HEK293 (cell line): Measurements from ENCODE around the gene TRAF4.
A peak's percentile ranks its signal among the peaks of the same experiment; 100 is the strongest.

Source experiments
- CTCF ChIA-PET: fragments of 350-600 bp; formaldehyde crosslinking; extraction: SDS; loops from one replicate; lab custom pipeline; 2021; ENCODE audit warnings: antibody characterized with exemption; lab: Yijun Ruan, JAX
- POLR2A ChIA-PET: fragments of 300-600 bp; formaldehyde crosslinking; extraction: SDS; loops from one replicate; lab custom pipeline; 2020; ENCODE audit warnings: antibody characterized with exemption, inconsistent platforms; lab: Yijun Ruan, JAX
- H3K27ac ChIP-seq: fragments of 200-500 bp; sonication (Bioruptor generic); 2 replicates; pipeline ENCODE4 v1.5.1; 2014; ENCODE audit warnings: low read depth, low read length, control low read depth, inconsistent platforms; ENCODE audit errors: extremely low read depth
- H3K36me3 ChIP-seq, 2 experiments: fragments of 200-500 bp in 1 of 2; sonication (Bioruptor generic) in 1 of 2; 1 replicate in 1 of 2; 2 replicates in 1 of 2; pipeline ENCODE4 v1.5.1; 2014 to 2017; ENCODE audit warnings: inconsistent platforms in 2 of 2, low read length in 2 of 2; ENCODE audit not compliant: control insufficient read depth in 2 of 2, insufficient read depth in 1 of 2
- H3K4me1 ChIP-seq: fragments of 200-500 bp; sonication (Bioruptor generic); 2 replicates; pipeline ENCODE4 v1.5.1; 2014; ENCODE audit warnings: mild to moderate bottlenecking, low read length, inconsistent platforms; ENCODE audit not compliant: control insufficient read depth, insufficient read depth
- H3K4me3 ChIP-seq: 2 replicates; pipeline ENCODE4 v1.5.1; 2011; ENCODE audit warnings: low read depth, mild to moderate bottlenecking, control low read depth, low read length, moderate library complexity
- H3K9me3 ChIP-seq: fragments of 200-500 bp; sonication (Bioruptor generic); 2 replicates; pipeline ENCODE4 v1.5.1; 2014; ENCODE audit warnings: low read depth, low read length, inconsistent platforms; ENCODE audit not compliant: control insufficient read depth, insufficient read depth
- FEZF1 ChIP-seq: fragments of 450-650 bp; formaldehyde crosslinking; IDR thresholded peaks from 2 replicates; pipeline ENCODE4 v1.5.1; 2016; ENCODE audit warnings: missing biosample characterization, missing genetic modification characterization
- HOXD13 ChIP-seq: sonication (generic); formaldehyde crosslinking; IDR thresholded peaks from 2 replicates; pipeline ENCODE4 v1.8.0; 2022; ENCODE audit warnings: missing genetic modification reagents, borderline replicate concordance
- IKZF3 ChIP-seq: fragments of 450-650 bp; IDR thresholded peaks from 2 replicates; pipeline ENCODE4 v1.5.0; 2018; ENCODE audit warnings: missing biosample characterization, mild to moderate bottlenecking, missing genetic modification characterization, moderate library complexity
- KLF1 ChIP-seq: fragments of 450-650 bp; formaldehyde crosslinking; IDR thresholded peaks from 2 replicates; pipeline ENCODE4 v1.5.1; 2016; ENCODE audit warnings: missing biosample characterization, missing genetic modification characterization
- PRDM10 ChIP-seq: fragments of 450-650 bp; formaldehyde crosslinking; IDR thresholded peaks from 2 replicates; pipeline ENCODE4 v1.5.1; 2016; ENCODE audit warnings: missing biosample characterization, missing genetic modification characterization
- SALL2 ChIP-seq: fragments of 450-650 bp; formaldehyde crosslinking; IDR thresholded peaks from 2 replicates; pipeline ENCODE4 v1.5.0; 2017; ENCODE audit warnings: missing biosample characterization, mild to moderate bottlenecking, missing genetic modification characterization, borderline replicate concordance
- SP2 ChIP-seq: fragments of 450-650 bp; formaldehyde crosslinking; IDR thresholded peaks from 2 replicates; pipeline ENCODE4 v1.5.1; 2016; ENCODE audit warnings: missing biosample characterization, missing genetic modification characterization
- TRIM28 ChIP-seq: IDR thresholded peaks from 2 replicates; pipeline ENCODE4 v1.6.1; 2011; ENCODE audit warnings: low read length, control low read depth, borderline replicate concordance
- ZBTB17 ChIP-seq: fragments of 450-650 bp; formaldehyde crosslinking; IDR thresholded peaks from 2 replicates; pipeline ENCODE4 v1.5.1; 2016; ENCODE audit warnings: missing biosample characterization, missing genetic modification characterization
- ZBTB20 ChIP-seq: fragments of 450-650 bp; formaldehyde crosslinking; IDR thresholded peaks from 2 replicates; pipeline ENCODE4 v1.5.1; 2016; ENCODE audit warnings: missing biosample characterization, missing genetic modification characterization
- ZBTB26 ChIP-seq: fragments of 450-650 bp; formaldehyde crosslinking; optimal IDR thresholded peaks from 2 replicates; pipeline ENCODE3; 2016; ENCODE audit warnings: missing biosample characterization, mild to moderate bottlenecking, missing genetic modification characterization
- ZBTB48 ChIP-seq: fragments of 450-650 bp; formaldehyde crosslinking; IDR thresholded peaks from 2 replicates; pipeline ENCODE4 v1.5.1; 2016; ENCODE audit warnings: missing biosample characterization, missing genetic modification characterization
- ZBTB8A ChIP-seq: fragments of 450-650 bp; formaldehyde crosslinking; IDR thresholded peaks from 2 replicates; pipeline ENCODE4 v1.5.1; 2016; ENCODE audit warnings: missing biosample characterization, missing genetic modification characterization
- ZEB2 ChIP-seq: fragments of 450-650 bp; formaldehyde crosslinking; IDR thresholded peaks from 2 replicates; pipeline ENCODE4 v1.5.1; 2016; ENCODE audit warnings: missing biosample characterization, missing genetic modification characterization
- ZFHX2 ChIP-seq: fragments of 450-650 bp; formaldehyde crosslinking; conservative IDR thresholded peaks from 2 replicates; pipeline ENCODE4 v1.5.1; 2016; ENCODE audit warnings: missing biosample characterization, missing genetic modification characterization
- ZFP37 ChIP-seq: fragments of 450-650 bp; formaldehyde crosslinking; IDR thresholded peaks from 2 replicates; pipeline ENCODE4 v1.5.1; 2016; ENCODE audit warnings: missing biosample characterization, missing genetic modification characterization
- ZNF140 ChIP-seq: fragments of 450-650 bp; formaldehyde crosslinking; IDR thresholded peaks from 2 replicates; pipeline ENCODE4 v1.5.1; 2016; ENCODE audit warnings: missing biosample characterization, missing genetic modification characterization
- ZNF146 ChIP-seq: fragments of 450-650 bp; formaldehyde crosslinking; IDR thresholded peaks from 2 replicates; pipeline ENCODE4 v1.5.1; 2016; ENCODE audit warnings: missing biosample characterization, missing genetic modification characterization
- ZNF148 ChIP-seq: fragments of 450-650 bp; formaldehyde crosslinking; IDR thresholded peaks from 2 replicates; pipeline ENCODE4 v1.5.0; 2017; ENCODE audit warnings: missing biosample characterization, missing genetic modification characterization, borderline replicate concordance
- ZNF214 ChIP-seq: fragments of 450-650 bp; formaldehyde crosslinking; IDR thresholded peaks from 2 replicates; pipeline ENCODE4 v1.5.1; 2017; ENCODE audit warnings: missing biosample characterization, mild to moderate bottlenecking, missing genetic modification characterization, borderline replicate concordance
- ZNF366 ChIP-seq: fragments of 450-650 bp; formaldehyde crosslinking; conservative IDR thresholded peaks from 2 replicates; pipeline ENCODE4 v1.5.1; 2016; ENCODE audit warnings: missing biosample characterization, missing genetic modification characterization
- ZNF501 ChIP-seq: fragments of 450-650 bp; formaldehyde crosslinking; IDR thresholded peaks from 2 replicates; pipeline ENCODE4 v1.5.1; 2016; ENCODE audit warnings: missing biosample characterization, missing genetic modification characterization
- ZNF600 ChIP-seq: fragments of 450-650 bp; formaldehyde crosslinking; IDR thresholded peaks from 2 replicates; pipeline ENCODE4 v1.5.1; 2016; ENCODE audit warnings: missing biosample characterization, missing genetic modification characterization
- ZNF776 ChIP-seq: fragments of 450-650 bp; formaldehyde crosslinking; IDR thresholded peaks from 2 replicates; pipeline ENCODE4 v1.5.0; 2017; ENCODE audit warnings: missing biosample characterization, missing genetic modification characterization, borderline replicate concordance
- ZNF777 ChIP-seq: fragments of 450-650 bp; formaldehyde crosslinking; IDR thresholded peaks from 2 replicates; pipeline ENCODE4 v1.5.1; 2017; ENCODE audit warnings: missing biosample characterization, missing genetic modification characterization, borderline replicate concordance
- ZNF792 ChIP-seq: fragments of 450-650 bp; formaldehyde crosslinking; IDR thresholded peaks from 2 replicates; pipeline ENCODE4 v1.5.1; 2016; ENCODE audit warnings: missing biosample characterization, missing genetic modification characterization

TRAF4 gene

GRCh38 chr17:28715217-28715616, 28.6 kb upstream of the TRAF4 start:
- ChIA-PET POLR2A (interaction anchor here (1.7 to 3.7 kb wide), 2 partner anchors 12 to 13 kb away, joined by 5 to 38 read pairs; partner anchors contain the start of genes NEK8 and TLCD1), CTCF (interaction anchor here (2.6 kb wide), 1 partner anchor 12 kb away, joined by 16 read pairs; the partner anchor contains the start of gene TLCD1)
- TF ChIP-seq ZNF776 (tag by site-specific recombination) (no peak), PRDM10 (tag by site-specific recombination) (peak; percentile 86), ZNF366 (tag by site-specific recombination) (no peak), ZNF600 (tag by site-specific recombination) (peak; percentile 32; the same call in 1 of the 2 replicates)
- Histone ChIP-seq H3K27ac (no peak overlapping the region), H3K36me3 (peaks cover 10 to 42% of the 10 kb centered on the region in 2 experiments; a peak in 2 of 3 replicates), H3K4me3 (no peak overlapping the region), H3K4me1 (peaks cover 15% of the 10 kb centered on the region), H3K9me3 (no peaks in the 10 kb centered on the region)

- POLR2A ChIA-PET: interaction anchor here (0.8 to 3.7 kb wide), 8 partner anchors 10 to 118 kb away, joined by 3 to 38 read pairs (median 4); partner anchors contain the start of genes NEK8 and TLCD1
- CTCF ChIA-PET: interaction anchor here (0.6 to 2.6 kb wide), 10 partner anchors 10 to 400 kb away, joined by 3 to 16 read pairs (median 4); partner anchors contain the start of genes BLTP2, NEK8 and TLCD1
- H3K4me3 ChIP-seq: peak overlapping the region; percentile 67
- H3K27ac ChIP-seq: peak overlapping the region; percentile 95
- no peaks in the 10 kb centered on the region for H3K9me3 ChIP-seq
- H3K36me3 ChIP-seq: peaks cover 23 to 59% of the 10 kb centered on the region in 2 experiments; a peak in 2 of 3 replicates
- H3K4me1 ChIP-seq: peaks cover 11% of the 10 kb centered on the region
- TF ChIP-seq ZFP37 (tag by site-specific recombination) (peak; percentile 66; the same call in 1 of the 2 replicates), ZEB2 (peak; percentile 4; the same call in 1 of the 2 replicates), ZNF600 (tag by site-specific recombination) (peak; percentile 27; the same call in 1 of the 2 replicates), ZNF214 (tag by site-specific recombination) (no peak), TRIM28 (no peak), ZFHX2 (tag by site-specific recombination) (peak; percentile 92), IKZF3 (peak; percentile 39), ZBTB20 (tag by site-specific recombination) (peak; percentile 78), SALL2 (tag by site-specific recombination) (no peak), ZNF148 (no peak), ZNF792 (tag by site-specific recombination) (0 out of 2 replicates have a peak, but pooled peaks have one; percentile 16), FEZF1 (tag by site-specific recombination) (no peak), ZNF501 (tag by site-specific recombination) (0 out of 2 replicates have a peak, but pooled peaks have one; percentile 57), ZBTB17 (tag by site-specific recombination) (peak; percentile 38; the same call in 1 of the 2 replicates), HOXD13 (no peak), SP2 (tag by site-specific recombination) (no peak), ZNF146 (tag by site-specific recombination) (0 out of 2 replicates have a peak, but pooled peaks have one; percentile 2), ZBTB48 (peak; percentile 59), ZBTB8A (tag by site-specific recombination) (peak; percentile 86), ZNF777 (tag by site-specific recombination) (0 out of 2 replicates have a peak, but pooled peaks have one; percentile 71), ZNF140 (tag by site-specific recombination) (no peak), KLF1 (tag by site-specific recombination) (peak; percentile 92), ZBTB26 (peak; percentile 94)
Observed at GRCh38 chr17:28716740-28717577, 26.9 kb upstream of the TRAF4 start.
